Liver (tissue), 9 donors: ENCODE data around the gene ANKRD31. TPM values are rescaled to one million over a fixed set of nuclear protein-coding genes. Genes with fewer than 3 reads are reported as not detected.
"Not testable (repeated sequence)": the region's sequence is repeated elsewhere in the genome, so short reads cannot be mapped to it uniquely, and the experiment has no call there.

Experiments used
- DNase-seq: peaks from one replicate; pipeline ENCODE4 v3.0.0-alpha.2; 2017; ENCODE audit warnings: low spot score
- H3K27ac ChIP-seq, 2 donors: one replicate each; pipeline ENCODE4 v1.7.0; 2013; ENCODE audit warnings: inconsistent platforms in 2 of 2, low read length in 2 of 2, control low read depth in 1 of 2, low read depth in 1 of 2, mild to moderate bottlenecking in 1 of 2
- H3K27me3 ChIP-seq, 4 donors: one replicate each; pipeline versions ENCODE4 v1.6.1 to v1.7.0; 2013; ENCODE audit warnings: low read length in 3 of 4, inconsistent platforms in 1 of 4, mild to moderate bottlenecking in 1 of 4, moderate library complexity in 1 of 4; ENCODE audit not compliant: control insufficient read depth in 4 of 4, insufficient read depth in 4 of 4
- H3K36me3 ChIP-seq, 4 donors: one replicate each; pipeline versions ENCODE4 v1.6.1 to v1.7.0; 2013; ENCODE audit warnings: low read length in 3 of 4, mild to moderate bottlenecking in 3 of 4, low read depth in 1 of 4, moderate library complexity in 1 of 4; ENCODE audit not compliant: control insufficient read depth in 4 of 4, insufficient read depth in 3 of 4
- H3K4me1 ChIP-seq, 4 donors: one replicate each; pipeline versions ENCODE4 v1.6.1 to v1.7.0; 2013; ENCODE audit warnings: low read length in 3 of 4, mild to moderate bottlenecking in 3 of 4, moderate library complexity in 1 of 4; ENCODE audit not compliant: control insufficient read depth in 4 of 4, insufficient read depth in 4 of 4
- H3K4me3 ChIP-seq, 3 donors: one replicate each; pipeline versions ENCODE4 v1.6.1 to v1.7.0; 2013; ENCODE audit warnings: low read length in 3 of 3, control low read depth in 1 of 3, low read depth in 1 of 3, mild to moderate bottlenecking in 1 of 3
- H3K9ac ChIP-seq, 2 donors: one replicate each; pipeline ENCODE4 v1.7.0; 2013; ENCODE audit warnings: low read length in 2 of 2, mild to moderate bottlenecking in 2 of 2, moderate library complexity in 2 of 2, control low read depth in 1 of 2, low read depth in 1 of 2
- H3K9me3 ChIP-seq, 4 donors: one replicate each; pipeline versions ENCODE4 v1.6.1 to v1.7.0; 2013; ENCODE audit warnings: low read length in 3 of 4; ENCODE audit not compliant: control insufficient read depth in 4 of 4
- EGR1 ChIP-seq, 2 donors: IDR thresholded peaks; 2 replicates each; pipeline ENCODE4 v1.6.1; 2016 to 2018; ENCODE audit warnings: antibody characterized with exemption in 2 of 2, low read depth in 2 of 2
- FOXA1 ChIP-seq: IDR thresholded peaks from 2 replicates; pipeline ENCODE4 v1.6.1; 2016; ENCODE audit warnings: antibody characterized with exemption
- FOXA2 ChIP-seq: IDR thresholded peaks from 2 replicates; pipeline ENCODE4 v1.6.1; 2016; ENCODE audit warnings: antibody characterized with exemption
- GABPA ChIP-seq, 2 donors: IDR thresholded peaks in 1 of 2; conservative IDR thresholded peaks in 1 of 2; 2 replicates each; pipeline ENCODE4 v1.6.1; 2016; ENCODE audit warnings: antibody characterized with exemption in 2 of 2, mild to moderate bottlenecking in 1 of 2, moderate library complexity in 1 of 2
- HNF4A ChIP-seq, 2 donors: conservative IDR thresholded peaks; 2 replicates each; pipeline ENCODE4 v1.6.1; 2016; ENCODE audit warnings: antibody characterized with exemption in 2 of 2, mild to moderate bottlenecking in 2 of 2
- HNF4G ChIP-seq: IDR thresholded peaks from 2 replicates; pipeline ENCODE4 v1.6.1; 2016; ENCODE audit warnings: antibody characterized with exemption
- JUND ChIP-seq, 2 donors: IDR thresholded peaks; 2 replicates each; pipeline ENCODE4 v1.6.1; 2016; ENCODE audit warnings: antibody characterized with exemption in 2 of 2
- NR2F2 ChIP-seq: IDR thresholded peaks from 2 replicates; pipeline ENCODE4 v1.6.1; 2016; ENCODE audit warnings: antibody characterized with exemption
- RAD21 ChIP-seq, 2 donors: IDR thresholded peaks; 2 replicates each; pipeline ENCODE4 v1.6.1; 2016; ENCODE audit warnings: antibody characterized with exemption in 2 of 2, mild to moderate bottlenecking in 2 of 2
- RXRA ChIP-seq, 2 donors: IDR thresholded peaks; 2 replicates each; pipeline ENCODE4 v1.6.1; 2017 to 2018; ENCODE audit warnings: antibody characterized with exemption in 2 of 2, mild to moderate bottlenecking in 1 of 2
- SP1 ChIP-seq: IDR thresholded peaks from 2 replicates; pipeline ENCODE4 v1.6.1; 2018; ENCODE audit warnings: antibody characterized with exemption, mild to moderate bottlenecking
- TAF1 ChIP-seq: conservative IDR thresholded peaks from 2 replicates; pipeline ENCODE4 v1.6.1; 2016; ENCODE audit warnings: antibody characterized with exemption, mild to moderate bottlenecking
- YY1 ChIP-seq: IDR thresholded peaks from 2 replicates; pipeline ENCODE4 v1.6.1; 2016; ENCODE audit warnings: antibody characterized with exemption, mild to moderate bottlenecking
- WGBS: extraction: QIAGEN DNeasy Blood & Tissue Kit; methylation state at CpG from one replicate; pipeline ENCODE4 v1.1.7; 2013; 5-methylcytosine and 5-hydroxymethylcytosine counted together
- polyA plus RNA-seq, 2 donors: library from polyadenylated mRNA; stranded (reverse) in 1 of 2; unstranded in 1 of 2; fragments of 200-250 nt in 1 of 2; fragments of >200 nt in 1 of 2; fragmentation: Nextera tagmentation in 1 of 2; extraction: Ambion mirVana in 1 of 2; gene quantifications; one replicate each; pipeline versions ENCODE4 v1.2.1 to v1.2.3, GENCODE V29; 2013 to 2015
- total RNA-seq, 2 donors: library from RNA; depleted of rRNA; stranded (reverse); fragments of >200 nt; gene quantifications; one replicate each; pipeline ENCODE4 v1.2.3, GENCODE V29; 2014
- TF ChIP-seq, protein P1 (sequence below): fragments of 150-350 bp; IDR thresholded peaks from 2 replicates; pipeline ENCODE4 v1.5.1; 2017; ENCODE audit warnings: improper control_type of control experiment, low read depth, low read length; ENCODE audit not compliant: missing input control
- TF ChIP-seq, protein P2 (sequence below): IDR thresholded peaks from 2 replicates; pipeline ENCODE4 v1.6.1; 2016; ENCODE audit warnings: antibody characterized with exemption
- TF ChIP-seq, protein P3 (sequence below): IDR thresholded peaks from 2 replicates; pipeline ENCODE4 v1.6.1; 2016; ENCODE audit warnings: antibody characterized with exemption
- TF ChIP-seq, protein P4 (sequence below): IDR thresholded peaks from 2 replicates; pipeline ENCODE4 v1.6.1; 2016; ENCODE audit warnings: antibody characterized with exemption
- TF ChIP-seq, protein P5 (sequence below): IDR thresholded peaks from 2 replicates; pipeline ENCODE4 v1.6.1; 2016; ENCODE audit warnings: antibody characterized with exemption, mild to moderate bottlenecking
- donor health status: healthy.
- donor health status: healthy.
- donor health status: healthy.
- donor health status: healthy.
- donor health status: healthy.

The ANKRD31 gene
- total and polyA plus RNA-seq, 4 donors = 0.03 to 0.08 (median 0.04) TPM

DNA sequence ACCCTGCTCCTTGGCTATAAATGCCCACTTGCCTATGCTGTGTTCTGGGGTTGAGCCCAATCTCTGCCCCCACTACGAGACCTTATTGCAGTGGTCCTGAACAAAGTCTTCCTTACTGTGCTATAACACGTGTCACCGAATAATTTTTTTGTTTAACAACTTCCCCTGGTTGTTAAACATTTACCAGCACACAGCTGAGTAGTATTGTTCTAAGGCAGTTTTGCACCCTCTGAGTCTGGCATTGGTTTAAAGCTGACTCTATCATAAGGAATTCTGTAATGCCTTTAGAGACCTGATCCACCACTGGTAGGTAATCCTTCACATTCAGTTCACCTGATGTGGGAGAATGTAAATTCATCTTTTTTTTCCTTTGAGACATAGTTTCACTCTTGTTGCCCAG, 25.6 kb upstream of the ANKRD31 start:
- Histone ChIP-seq H3K9me3 (no peaks in the 10 kb centered on the region), H3K4me1 (peaks cover 0 to 4% (median 0%) of the 10 kb centered on the region in 4 donors), H3K27ac (no peak overlapping the region), H3K27me3 (no peaks in the 10 kb centered on the region), H3K36me3 (no peaks in the 10 kb centered on the region), H3K4me3 (no peak overlapping the region), H3K9ac (no peak overlapping the region)
- 43% methylated on average over 3 of the region's 3 CpGs for WGBS
- TF ChIP-seq HNF4G (no peak), RAD21 (IDR thresholded peaks at IDR 0.05) (no peak)
- DNase-seq = no peak

DNA sequence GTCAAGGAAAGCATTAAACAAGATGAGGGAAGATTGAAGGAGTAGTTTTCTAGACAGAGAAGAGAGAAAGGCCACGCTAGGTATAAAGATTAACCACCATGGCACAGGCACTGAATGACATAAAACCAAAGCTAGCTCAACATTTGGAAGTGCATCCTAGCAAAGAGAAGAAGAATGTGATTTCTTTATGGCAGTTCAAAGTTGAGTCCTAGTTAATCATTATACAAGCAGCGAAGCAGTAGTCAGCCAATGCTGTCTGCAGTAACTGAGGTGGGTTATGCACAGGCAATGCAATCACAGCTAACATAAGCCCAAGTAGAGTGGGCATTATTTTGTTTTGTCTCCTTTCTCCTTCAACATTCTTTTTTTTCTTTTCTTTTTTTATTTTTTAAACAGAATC, 24.0 kb upstream of the ANKRD31 start:
- H3K4me1 ChIP-seq = peaks cover 0 to 4% (median 0%) of the 10 kb centered on the region in 4 donors
- 62% methylated on average over 2 of the region's 2 CpGs for WGBS
- H3K27me3 ChIP-seq = no peaks in the 10 kb centered on the region
- no peak overlapping the region for H3K4me3 ChIP-seq
- H3K9me3 ChIP-seq = peaks cover 0 to 1% (median 0%) of the 10 kb centered on the region in 4 donors
- TF ChIP-seq SP1 (no peak), HNF4A (conservative IDR thresholded peaks at IDR 0.05) (no peak), FOXA2 (no peak), YY1 (no peak), FOXA1 (no peak), HNF4G (no peak), TAF1 (no peak), GABPA (IDR thresholded peaks at IDR 0.05 in 1 of 2, conservative IDR thresholded peaks at IDR 0.05 in 1 of 2) (no peak), RXRA (IDR thresholded peaks at IDR 0.05) (no peak), RAD21 (IDR thresholded peaks at IDR 0.05) (no peak), JUND (IDR thresholded peaks at IDR 0.05) (no peak), NR2F2 (no peak), EGR1 (IDR thresholded peaks at IDR 0.05; ENCODE audit: low read depth in 2 of 2) (no peak)
- TF ChIP-seq, protein P1, sequence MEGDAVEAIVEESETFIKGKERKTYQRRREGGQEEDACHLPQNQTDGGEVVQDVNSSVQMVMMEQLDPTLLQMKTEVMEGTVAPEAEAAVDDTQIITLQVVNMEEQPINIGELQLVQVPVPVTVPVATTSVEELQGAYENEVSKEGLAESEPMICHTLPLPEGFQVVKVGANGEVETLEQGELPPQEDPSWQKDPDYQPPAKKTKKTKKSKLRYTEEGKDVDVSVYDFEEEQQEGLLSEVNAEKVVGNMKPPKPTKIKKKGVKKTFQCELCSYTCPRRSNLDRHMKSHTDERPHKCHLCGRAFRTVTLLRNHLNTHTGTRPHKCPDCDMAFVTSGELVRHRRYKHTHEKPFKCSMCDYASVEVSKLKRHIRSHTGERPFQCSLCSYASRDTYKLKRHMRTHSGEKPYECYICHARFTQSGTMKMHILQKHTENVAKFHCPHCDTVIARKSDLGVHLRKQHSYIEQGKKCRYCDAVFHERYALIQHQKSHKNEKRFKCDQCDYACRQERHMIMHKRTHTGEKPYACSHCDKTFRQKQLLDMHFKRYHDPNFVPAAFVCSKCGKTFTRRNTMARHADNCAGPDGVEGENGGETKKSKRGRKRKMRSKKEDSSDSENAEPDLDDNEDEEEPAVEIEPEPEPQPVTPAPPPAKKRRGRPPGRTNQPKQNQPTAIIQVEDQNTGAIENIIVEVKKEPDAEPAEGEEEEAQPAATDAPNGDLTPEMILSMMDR = no peak
- TF ChIP-seq, protein P2, sequence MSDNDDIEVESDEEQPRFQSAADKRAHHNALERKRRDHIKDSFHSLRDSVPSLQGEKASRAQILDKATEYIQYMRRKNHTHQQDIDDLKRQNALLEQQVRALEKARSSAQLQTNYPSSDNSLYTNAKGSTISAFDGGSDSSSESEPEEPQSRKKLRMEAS = no peak
- TF ChIP-seq, protein P3, sequence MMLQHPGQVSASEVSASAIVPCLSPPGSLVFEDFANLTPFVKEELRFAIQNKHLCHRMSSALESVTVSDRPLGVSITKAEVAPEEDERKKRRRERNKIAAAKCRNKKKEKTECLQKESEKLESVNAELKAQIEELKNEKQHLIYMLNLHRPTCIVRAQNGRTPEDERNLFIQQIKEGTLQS = no peak
- TF ChIP-seq, protein P4, sequence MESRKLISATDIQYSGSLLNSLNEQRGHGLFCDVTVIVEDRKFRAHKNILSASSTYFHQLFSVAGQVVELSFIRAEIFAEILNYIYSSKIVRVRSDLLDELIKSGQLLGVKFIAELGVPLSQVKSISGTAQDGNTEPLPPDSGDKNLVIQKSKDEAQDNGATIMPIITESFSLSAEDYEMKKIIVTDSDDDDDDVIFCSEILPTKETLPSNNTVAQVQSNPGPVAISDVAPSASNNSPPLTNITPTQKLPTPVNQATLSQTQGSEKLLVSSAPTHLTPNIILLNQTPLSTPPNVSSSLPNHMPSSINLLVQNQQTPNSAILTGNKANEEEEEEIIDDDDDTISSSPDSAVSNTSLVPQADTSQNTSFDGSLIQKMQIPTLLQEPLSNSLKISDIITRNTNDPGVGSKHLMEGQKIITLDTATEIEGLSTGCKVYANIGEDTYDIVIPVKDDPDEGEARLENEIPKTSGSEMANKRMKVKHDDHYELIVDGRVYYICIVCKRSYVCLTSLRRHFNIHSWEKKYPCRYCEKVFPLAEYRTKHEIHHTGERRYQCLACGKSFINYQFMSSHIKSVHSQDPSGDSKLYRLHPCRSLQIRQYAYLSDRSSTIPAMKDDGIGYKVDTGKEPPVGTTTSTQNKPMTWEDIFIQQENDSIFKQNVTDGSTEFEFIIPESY = no peak
- TF ChIP-seq, protein P5, sequence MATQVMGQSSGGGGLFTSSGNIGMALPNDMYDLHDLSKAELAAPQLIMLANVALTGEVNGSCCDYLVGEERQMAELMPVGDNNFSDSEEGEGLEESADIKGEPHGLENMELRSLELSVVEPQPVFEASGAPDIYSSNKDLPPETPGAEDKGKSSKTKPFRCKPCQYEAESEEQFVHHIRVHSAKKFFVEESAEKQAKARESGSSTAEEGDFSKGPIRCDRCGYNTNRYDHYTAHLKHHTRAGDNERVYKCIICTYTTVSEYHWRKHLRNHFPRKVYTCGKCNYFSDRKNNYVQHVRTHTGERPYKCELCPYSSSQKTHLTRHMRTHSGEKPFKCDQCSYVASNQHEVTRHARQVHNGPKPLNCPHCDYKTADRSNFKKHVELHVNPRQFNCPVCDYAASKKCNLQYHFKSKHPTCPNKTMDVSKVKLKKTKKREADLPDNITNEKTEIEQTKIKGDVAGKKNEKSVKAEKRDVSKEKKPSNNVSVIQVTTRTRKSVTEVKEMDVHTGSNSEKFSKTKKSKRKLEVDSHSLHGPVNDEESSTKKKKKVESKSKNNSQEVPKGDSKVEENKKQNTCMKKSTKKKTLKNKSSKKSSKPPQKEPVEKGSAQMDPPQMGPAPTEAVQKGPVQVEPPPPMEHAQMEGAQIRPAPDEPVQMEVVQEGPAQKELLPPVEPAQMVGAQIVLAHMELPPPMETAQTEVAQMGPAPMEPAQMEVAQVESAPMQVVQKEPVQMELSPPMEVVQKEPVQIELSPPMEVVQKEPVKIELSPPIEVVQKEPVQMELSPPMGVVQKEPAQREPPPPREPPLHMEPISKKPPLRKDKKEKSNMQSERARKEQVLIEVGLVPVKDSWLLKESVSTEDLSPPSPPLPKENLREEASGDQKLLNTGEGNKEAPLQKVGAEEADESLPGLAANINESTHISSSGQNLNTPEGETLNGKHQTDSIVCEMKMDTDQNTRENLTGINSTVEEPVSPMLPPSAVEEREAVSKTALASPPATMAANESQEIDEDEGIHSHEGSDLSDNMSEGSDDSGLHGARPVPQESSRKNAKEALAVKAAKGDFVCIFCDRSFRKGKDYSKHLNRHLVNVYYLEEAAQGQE = no peak
- DNase-seq = no peak
- no peaks in the 10 kb centered on the region for H3K36me3 ChIP-seq
- no peak overlapping the region for H3K27ac ChIP-seq
- H3K9ac ChIP-seq = no peak overlapping the region

DNA sequence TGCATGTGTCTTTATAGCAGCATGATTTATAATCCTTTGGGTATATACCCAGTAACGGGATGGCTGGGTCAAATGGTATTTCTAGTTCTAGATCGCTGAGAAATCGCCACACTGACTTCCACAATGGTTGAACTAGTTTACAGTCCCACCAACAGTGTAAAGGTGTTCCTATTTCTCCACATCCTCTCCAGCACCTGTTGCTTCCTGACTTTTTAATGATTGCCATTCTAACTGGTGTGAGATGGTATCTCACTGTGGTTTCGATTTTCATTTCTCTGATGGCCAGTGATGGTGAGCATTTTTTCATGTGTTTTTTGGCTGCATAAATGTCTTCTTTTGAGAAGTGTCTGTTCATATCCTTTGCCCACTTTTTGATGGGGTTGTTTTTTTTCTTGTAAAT, 13.8 kb upstream of the ANKRD31 start:
- whole genome bisulfite sequencing = 94% methylated on average over 4 of the region's 4 CpGs
- H3K4me3 ChIP-seq, H3K27me3 ChIP-seq, H3K9me3 ChIP-seq, H3K4me1 ChIP-seq, H3K36me3 ChIP-seq, H3K9ac ChIP-seq, DNase-seq, H3K27ac ChIP-seq: not testable (repeated sequence)
